AG09309 (cell line): Measurements from ENCODE around the gene JAML.

Experiments used
- DNase-seq: peaks from one replicate; pipeline ENCODE4 v3.0.0-alpha.2; 2010; ENCODE audit warnings: low read depth
- H3K4me3 ChIP-seq: 2 replicates; pipeline ENCODE4 v1.5.1; 2011; ENCODE audit warnings: mild to moderate bottlenecking, low read depth, low read length, moderate library complexity; ENCODE audit not compliant: control insufficient read depth
- CTCF ChIP-seq: IDR thresholded peaks from 2 replicates; pipeline ENCODE4 v1.5.1; 2011; ENCODE audit warnings: mild to moderate bottlenecking, low read depth, low read length, inconsistent platforms; ENCODE audit not compliant: insufficient read depth, control insufficient read depth; ENCODE audit errors: missing control alignments

The JAML gene

GRCh38 chr11:118152020-118152551 lies 72.7 kb downstream of the JAML start:
- TF ChIP-seq CTCF, result no peak
- no peak overlapping the region for H3K4me3 ChIP-seq
- no peak for DNase-seq

DNA sequence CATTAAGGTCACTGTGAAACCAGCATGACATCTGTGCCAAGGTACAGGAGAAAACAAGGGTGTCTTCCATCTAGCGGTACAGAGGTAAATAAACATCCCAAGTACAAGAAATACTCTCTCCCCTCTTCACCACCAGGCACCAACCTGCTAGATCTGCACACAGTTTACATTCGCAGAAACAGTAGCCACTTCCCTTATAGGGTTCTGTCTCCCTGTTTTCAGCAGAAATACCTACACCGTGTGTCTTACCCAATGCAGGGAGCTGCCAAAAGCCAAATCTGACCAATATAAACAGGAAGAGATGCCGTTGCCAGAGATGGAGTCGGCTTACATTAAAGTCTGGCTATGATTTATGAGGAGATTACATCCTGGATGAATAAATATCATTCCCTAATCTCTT lies 73.4 kb downstream of the JAML start:
- DNase-seq, result no peak
- TF ChIP-seq CTCF, result no peak

DNA sequence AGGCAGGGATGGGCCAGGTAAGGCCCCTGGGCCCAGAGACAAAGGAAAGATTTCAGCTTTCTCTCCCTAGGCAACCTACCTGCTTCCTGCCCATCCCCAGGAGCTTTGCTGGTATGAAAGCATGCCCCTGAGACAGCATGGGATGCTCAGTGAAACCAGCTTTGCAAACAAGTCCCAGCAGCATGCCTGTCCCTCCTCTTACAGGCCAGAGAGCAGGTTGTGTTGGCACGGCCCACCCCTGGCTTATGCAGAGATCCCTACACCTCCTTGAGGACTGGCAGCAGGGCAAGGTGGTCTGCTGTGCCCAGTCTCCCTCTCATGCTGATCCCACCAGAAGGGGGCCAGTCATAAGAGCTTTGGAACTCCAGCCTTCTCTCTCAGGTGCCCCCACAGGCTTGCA lies 75.3 kb downstream of the JAML start:
- DNase-seq, result no peak
- H3K4me3 ChIP-seq, result no peak overlapping the region
- no peak for TF ChIP-seq CTCF

More for the DNA sequence above, 73.4 kb downstream of the JAML start:
- no peak overlapping the region for H3K4me3 ChIP-seq

DNA sequence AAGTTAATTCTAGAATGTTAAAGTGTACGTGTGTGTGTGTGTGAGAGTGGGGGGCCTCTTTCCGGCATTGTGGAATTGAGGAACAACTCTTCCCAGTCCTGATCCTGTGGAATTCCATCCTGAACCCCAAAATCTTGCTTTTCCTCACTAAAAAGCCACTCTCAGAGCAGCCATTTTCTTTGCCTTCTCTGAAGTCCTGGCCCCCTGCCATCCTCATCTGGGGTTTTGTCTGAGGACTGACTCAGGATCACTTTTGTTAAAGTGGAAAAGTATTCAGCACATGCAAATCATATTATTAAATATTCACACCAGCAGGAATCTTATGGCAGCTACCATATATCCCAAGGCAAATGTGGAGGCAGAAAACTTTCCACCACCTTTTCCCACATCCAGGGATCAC lies 76.0 kb downstream of the JAML start:
- TF ChIP-seq CTCF, result no peak
- H3K4me3 ChIP-seq, result no peak overlapping the region
- no peak for DNase-seq

GRCh38 chr11:118148240-118148639 lies 76.6 kb downstream of the JAML start:
- H3K4me3 ChIP-seq, result no peak overlapping the region
- TF ChIP-seq CTCF, result no peak
- DNase-seq, result no peak

GRCh38 chr11:118147502-118147901 lies 77.3 kb downstream of the JAML start:
- no peak for TF ChIP-seq CTCF
- no peak for DNase-seq
- no peak overlapping the region for H3K4me3 ChIP-seq

DNA sequence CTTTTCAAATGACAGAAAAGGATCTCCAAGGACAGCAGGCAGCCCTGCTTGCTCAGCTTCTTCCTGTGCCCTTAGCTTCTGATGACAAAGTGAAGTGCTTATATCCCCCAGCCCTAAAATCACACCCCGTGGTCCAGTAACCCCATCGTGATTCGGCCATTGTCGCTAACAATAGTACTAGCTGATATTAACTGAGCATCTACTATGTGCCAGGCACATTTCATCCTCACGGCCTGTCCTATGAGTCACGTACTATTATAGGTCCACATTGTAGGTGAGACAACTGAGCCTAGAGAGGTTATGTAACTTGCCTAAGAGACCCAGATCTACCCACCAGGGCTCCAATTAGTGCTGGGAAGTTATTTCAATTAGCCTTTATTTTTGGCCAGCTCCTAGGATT lies 78.3 kb downstream of the JAML start:
- H3K4me3 ChIP-seq, result no peak overlapping the region
- TF ChIP-seq CTCF, result no peak
- DNase-seq, result no peak
